Endothelial cell (in vitro differentiated cells): Measurements from ENCODE around the gene ATP5MK. TPM values are rescaled to one million over a fixed set of nuclear protein-coding genes. Genes with fewer than 3 reads are reported as not detected.
"Not testable (repeated sequence)": the region's sequence is repeated elsewhere in the genome, so short reads cannot be mapped to it uniquely, and the experiment has no call there.

ENCODE experiments used
- DNase-seq: peaks from one replicate; pipeline ENCODE4 v3.0.0; 2021; ENCODE audit warnings: low spot score
- H3K27ac Mint-ChIP-seq: one replicate; pipeline ENCODE4 v1.8.0; 2021; ENCODE audit warnings: mixed read lengths, inconsistent platforms; ENCODE audit not compliant: unreplicated experiment
- H3K27me3 Mint-ChIP-seq: one replicate; pipeline ENCODE4 v1.8.0; 2021; ENCODE audit warnings: mild to moderate bottlenecking, moderate library complexity, mixed read lengths, inconsistent platforms; ENCODE audit not compliant: unreplicated experiment
- H3K36me3 Mint-ChIP-seq: one replicate; pipeline ENCODE4 v1.8.0; 2021; ENCODE audit warnings: mild to moderate bottlenecking, low read depth, mixed read lengths, inconsistent platforms; ENCODE audit not compliant: unreplicated experiment
- H3K4me1 Mint-ChIP-seq: one replicate; pipeline ENCODE4 v1.8.0; 2021; ENCODE audit warnings: mild to moderate bottlenecking, mixed read lengths, inconsistent platforms; ENCODE audit not compliant: unreplicated experiment
- H3K4me3 Mint-ChIP-seq: one replicate; pipeline ENCODE4 v1.8.0; 2021; ENCODE audit warnings: mild to moderate bottlenecking, mixed read lengths, inconsistent platforms; ENCODE audit not compliant: unreplicated experiment
- H3K9me3 Mint-ChIP-seq: one replicate; pipeline ENCODE4 v1.8.0; 2021; ENCODE audit warnings: mixed read lengths, inconsistent platforms; ENCODE audit not compliant: unreplicated experiment
- total RNA-seq: library from RNA; stranded (reverse); fragmentation: NEBNext Ultra II Directional; extraction: Animal tissue kit (Norgen Biotek cat#: 25700); gene quantifications from one replicate; pipeline ENCODE4 v1.2.1, GENCODE V29; 2021; ENCODE audit not compliant: unreplicated experiment
- TF ChIP-seq, protein P1 (sequence below): fragments of 200-600 bp; sonication (generic); IDR thresholded peaks from one replicate; pipeline ENCODE4 v1.5.0; 2021; ENCODE audit warnings: antibody characterized with exemption; ENCODE audit not compliant: unreplicated experiment

ATP5MK gene
- total RNA-seq, 1 donor from 2014 or later: 283 TPM

GRCh38 chr10:103367379-103367781 is 28.9 kb downstream of the ATP5MK start:
- Mint-ChIP-seq H3K27ac (peak overlapping the region; percentile 90), H3K9me3 (no peaks in the 10 kb centered on the region), H3K4me3 (peak overlapping the region; percentile 90), H3K36me3 (peaks cover 5% of the 10 kb centered on the region), H3K4me1 (no peaks in the 10 kb centered on the region), H3K27me3 (peaks cover 3% of the 10 kb centered on the region)
- no peak for DNase-seq
- TF ChIP-seq, protein P1, sequence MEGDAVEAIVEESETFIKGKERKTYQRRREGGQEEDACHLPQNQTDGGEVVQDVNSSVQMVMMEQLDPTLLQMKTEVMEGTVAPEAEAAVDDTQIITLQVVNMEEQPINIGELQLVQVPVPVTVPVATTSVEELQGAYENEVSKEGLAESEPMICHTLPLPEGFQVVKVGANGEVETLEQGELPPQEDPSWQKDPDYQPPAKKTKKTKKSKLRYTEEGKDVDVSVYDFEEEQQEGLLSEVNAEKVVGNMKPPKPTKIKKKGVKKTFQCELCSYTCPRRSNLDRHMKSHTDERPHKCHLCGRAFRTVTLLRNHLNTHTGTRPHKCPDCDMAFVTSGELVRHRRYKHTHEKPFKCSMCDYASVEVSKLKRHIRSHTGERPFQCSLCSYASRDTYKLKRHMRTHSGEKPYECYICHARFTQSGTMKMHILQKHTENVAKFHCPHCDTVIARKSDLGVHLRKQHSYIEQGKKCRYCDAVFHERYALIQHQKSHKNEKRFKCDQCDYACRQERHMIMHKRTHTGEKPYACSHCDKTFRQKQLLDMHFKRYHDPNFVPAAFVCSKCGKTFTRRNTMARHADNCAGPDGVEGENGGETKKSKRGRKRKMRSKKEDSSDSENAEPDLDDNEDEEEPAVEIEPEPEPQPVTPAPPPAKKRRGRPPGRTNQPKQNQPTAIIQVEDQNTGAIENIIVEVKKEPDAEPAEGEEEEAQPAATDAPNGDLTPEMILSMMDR: no peak

DNA sequence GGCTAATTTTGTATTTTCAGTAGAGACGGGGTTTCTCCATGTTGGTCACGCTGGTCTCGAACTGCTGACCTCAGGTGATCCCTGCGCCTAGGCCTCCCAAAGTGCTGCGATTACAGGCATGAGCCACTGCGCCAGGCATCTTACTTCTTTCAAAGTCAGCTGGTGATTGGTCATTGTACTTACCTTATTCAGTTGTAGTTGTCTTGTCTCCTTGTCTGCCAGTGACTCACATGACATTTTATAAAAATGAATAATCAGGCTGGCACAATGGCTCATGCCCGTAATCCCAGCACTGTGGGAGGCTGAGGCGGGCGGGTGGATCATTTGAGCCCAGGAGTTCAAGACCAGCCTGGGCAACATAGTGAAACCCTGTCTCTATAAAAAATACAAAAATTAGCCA is 35.5 kb downstream of the ATP5MK start:
- not testable (repeated sequence) for H3K27me3 Mint-ChIP-seq, H3K9me3 Mint-ChIP-seq, DNase-seq, H3K27ac Mint-ChIP-seq, H3K4me1 Mint-ChIP-seq, H3K4me3 Mint-ChIP-seq, H3K36me3 Mint-ChIP-seq

- not testable (repeated sequence) for H3K9me3 Mint-ChIP-seq, DNase-seq, H3K36me3 Mint-ChIP-seq, H3K4me1 Mint-ChIP-seq, H3K27ac Mint-ChIP-seq, H3K4me3 Mint-ChIP-seq, H3K27me3 Mint-ChIP-seq
These were observed 36.8 kb downstream of the ATP5MK start for GRCh38 chr10:103359493-103359892.

GRCh38 chr10:103355906-103356599 is 40.2 kb downstream of the ATP5MK start:
- Mint-ChIP-seq H3K4me1 (no peaks in the 10 kb centered on the region), H3K36me3 (peaks cover 3% of the 10 kb centered on the region), H3K4me3 (no peak overlapping the region), H3K27ac (no peak overlapping the region), H3K27me3 (no peaks in the 10 kb centered on the region), H3K9me3 (no peaks in the 10 kb centered on the region)
- no peak for DNase-seq
- TF ChIP-seq, protein P1: no peak

DNA sequence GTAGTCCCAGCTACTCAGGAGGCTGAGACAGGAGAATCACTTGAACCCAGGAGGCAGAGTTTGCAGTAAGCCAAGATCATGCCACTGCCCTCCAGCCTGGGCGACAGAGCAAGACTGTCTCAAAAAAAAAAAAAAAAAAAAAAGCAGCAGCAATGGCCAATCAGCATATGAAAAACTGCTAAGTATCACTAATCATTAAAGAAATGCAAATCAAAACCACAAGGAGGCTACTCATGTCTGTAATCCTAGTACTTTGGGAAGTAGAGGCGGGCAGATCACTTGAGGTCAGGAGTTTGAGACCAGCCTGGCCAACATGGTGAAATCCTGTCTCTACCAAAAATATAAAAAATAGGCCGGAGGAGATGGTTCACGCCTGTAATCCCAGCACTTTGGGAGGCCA is 41.7 kb downstream of the ATP5MK start:
- H3K4me1 Mint-ChIP-seq, H3K4me3 Mint-ChIP-seq, H3K27ac Mint-ChIP-seq, H3K9me3 Mint-ChIP-seq, H3K36me3 Mint-ChIP-seq, DNase-seq, H3K27me3 Mint-ChIP-seq: not testable (repeated sequence)

DNA sequence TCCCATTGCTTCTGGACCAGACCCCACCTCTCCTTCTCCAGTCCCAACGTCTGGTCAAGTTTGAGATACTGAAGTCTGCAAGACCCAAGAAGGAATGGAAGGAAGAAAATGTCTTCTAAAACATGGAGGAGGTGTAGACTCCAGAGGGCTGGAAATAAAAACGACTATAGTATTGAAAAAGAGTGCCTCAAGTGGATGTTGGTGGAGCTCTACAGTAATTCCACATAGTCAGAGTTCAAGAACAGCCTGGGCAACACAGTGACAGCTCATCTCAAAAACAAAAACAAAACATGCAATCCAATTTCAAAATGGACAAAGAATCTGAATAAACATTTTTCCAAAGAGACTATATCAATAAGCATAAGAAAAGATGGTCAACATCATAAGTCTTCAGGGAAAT is 43.0 kb downstream of the ATP5MK start:
- Mint-ChIP-seq H3K27ac (no peak overlapping the region), H3K4me3 (no peak overlapping the region), H3K27me3 (no peaks in the 10 kb centered on the region), H3K4me1 (peaks cover 2% of the 10 kb centered on the region), H3K9me3 (no peaks in the 10 kb centered on the region), H3K36me3 (peaks cover 3% of the 10 kb centered on the region)
- DNase-seq: no peak
- TF ChIP-seq, protein P1: no peak
